Measurements from ENCODE around the gene CRYZL1.
"Not testable (repeated sequence)": the region's sequence is repeated elsewhere in the genome, so short reads cannot be mapped to it uniquely, and the experiment has no call there.

Gene CRYZL1

DNA sequence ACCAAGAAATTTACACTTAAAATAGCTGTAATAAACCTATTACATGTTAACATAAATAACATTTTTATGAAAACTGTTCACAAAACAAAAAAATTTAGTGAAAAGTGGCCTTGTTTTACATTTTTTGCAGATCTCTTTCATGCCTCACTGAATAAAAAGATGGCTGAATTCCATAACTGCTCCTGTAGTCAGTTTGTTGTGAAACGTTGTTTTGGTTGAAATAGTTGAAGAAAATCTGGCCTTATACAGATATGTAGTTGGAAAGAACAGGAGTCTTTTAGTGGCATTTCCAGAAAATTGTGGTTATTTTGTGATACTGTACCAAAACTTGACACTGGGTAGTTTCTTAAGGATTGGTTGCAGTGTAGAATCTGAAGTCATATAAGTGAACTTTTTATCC, 18.9 kb upstream of the CRYZL1 start:
- DNase-seq: no peak

DNA sequence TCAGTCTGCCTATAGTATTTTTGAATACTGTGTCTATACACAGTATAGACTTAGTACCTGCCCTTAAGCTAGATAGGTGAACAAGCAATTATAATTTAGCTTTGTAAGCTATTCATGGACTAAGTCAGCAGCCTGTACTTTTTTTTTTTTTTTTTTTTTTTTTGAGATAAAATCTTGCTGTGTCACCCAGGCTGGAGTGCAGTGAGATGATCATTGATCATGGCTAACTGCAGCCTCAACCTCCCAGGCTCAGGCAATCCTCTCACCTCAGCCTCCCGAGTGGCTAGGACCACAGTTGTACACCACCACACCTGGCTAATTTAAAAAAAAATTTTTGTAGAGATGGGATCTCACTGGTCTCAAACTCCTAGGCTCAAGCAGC, 18.0 kb upstream of the CRYZL1 start:
- no peak for DNase-seq

GRCh38 chr21:33658919-33659567, 17.5 kb upstream of the CRYZL1 start:
- no peak for DNase-seq

GRCh38 chr21:33657124-33657820, 15.7 kb upstream of the CRYZL1 start:
- no peak for DNase-seq

DNA sequence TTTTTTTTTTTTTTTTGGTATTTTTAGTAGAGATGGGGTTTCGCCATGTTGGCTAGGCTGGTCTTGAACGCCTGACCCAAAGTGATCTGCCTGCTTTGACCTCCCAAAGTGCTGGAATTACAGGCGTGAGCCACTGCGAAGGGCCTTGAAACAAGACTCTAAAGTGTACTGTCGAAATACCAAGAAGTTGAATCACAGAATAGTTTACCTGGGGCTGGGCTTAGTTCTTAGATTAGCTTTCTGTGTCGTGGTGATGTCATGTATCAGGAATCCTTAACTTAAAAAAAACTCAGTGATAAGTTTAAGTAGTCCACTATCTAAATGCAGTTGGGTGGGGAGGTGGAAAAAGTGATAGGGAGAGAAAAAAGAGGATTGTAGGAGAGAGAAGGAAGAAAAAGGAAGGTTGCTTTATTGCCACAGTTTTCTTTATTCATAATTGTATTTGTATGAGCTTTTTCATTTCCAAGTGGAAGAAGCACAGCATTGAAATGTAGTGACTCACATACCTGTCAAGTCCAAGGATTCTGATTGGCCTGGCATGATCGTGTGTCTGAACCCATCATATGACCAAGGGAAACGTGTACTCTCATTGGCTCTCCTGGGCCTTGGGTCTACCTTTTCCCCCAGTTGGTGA, 14.2 kb upstream of the CRYZL1 start:
- no peak for DNase-seq

DNA sequence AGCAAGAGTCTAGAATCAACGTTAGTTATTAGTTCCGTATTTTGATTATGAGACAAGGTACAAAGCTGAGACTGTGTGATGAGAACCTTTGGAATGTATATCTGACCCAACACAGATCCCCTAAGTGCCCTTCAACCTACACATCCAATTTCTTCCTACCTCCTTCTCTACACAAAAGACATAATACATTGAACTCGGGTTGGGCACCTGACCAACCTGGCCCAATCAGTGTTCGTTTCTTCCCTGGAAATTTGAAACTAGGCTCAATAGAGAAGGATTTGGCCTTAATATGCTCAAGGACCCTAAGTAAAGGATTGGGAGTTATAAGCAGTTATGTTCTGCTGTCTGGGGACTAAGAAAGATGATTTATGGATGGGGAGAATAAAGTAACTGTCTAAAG, 12.9 kb upstream of the CRYZL1 start:
- DNase-seq: no peak

DNA sequence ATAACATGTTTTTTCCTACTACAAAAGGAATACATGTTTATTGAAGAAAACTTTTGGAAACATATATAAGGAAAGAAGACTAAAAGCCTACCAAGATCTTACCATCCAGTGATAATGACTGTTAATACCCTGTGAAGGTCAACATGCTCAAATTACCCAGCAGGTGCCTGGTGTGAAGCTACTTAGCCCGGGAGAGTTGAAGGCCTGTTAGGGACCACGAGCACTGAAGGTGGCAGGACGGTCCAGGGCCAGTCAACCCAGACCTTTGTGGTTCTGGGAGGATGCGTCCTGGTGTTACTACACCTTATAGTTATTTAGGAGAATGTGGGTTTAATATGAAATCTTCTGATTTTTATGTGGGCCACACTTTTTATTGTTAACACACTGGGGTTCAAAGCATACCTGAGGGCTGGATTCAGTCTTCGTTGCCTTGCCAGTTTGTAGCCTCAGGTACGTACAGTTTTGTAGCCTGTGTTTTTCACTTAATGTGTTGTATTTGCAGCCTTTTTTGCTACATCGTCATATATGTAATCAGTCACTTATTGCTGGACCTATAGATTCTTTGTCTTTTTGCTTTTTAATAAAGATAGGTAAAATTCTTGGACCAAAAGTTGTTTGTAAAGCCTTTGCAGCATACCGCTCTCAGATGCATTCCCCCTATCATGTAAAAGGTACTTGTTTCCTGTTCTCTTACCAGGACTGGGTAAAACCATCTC, 10.6 kb upstream of the CRYZL1 start:
- DNase-seq: no peak

DNA sequence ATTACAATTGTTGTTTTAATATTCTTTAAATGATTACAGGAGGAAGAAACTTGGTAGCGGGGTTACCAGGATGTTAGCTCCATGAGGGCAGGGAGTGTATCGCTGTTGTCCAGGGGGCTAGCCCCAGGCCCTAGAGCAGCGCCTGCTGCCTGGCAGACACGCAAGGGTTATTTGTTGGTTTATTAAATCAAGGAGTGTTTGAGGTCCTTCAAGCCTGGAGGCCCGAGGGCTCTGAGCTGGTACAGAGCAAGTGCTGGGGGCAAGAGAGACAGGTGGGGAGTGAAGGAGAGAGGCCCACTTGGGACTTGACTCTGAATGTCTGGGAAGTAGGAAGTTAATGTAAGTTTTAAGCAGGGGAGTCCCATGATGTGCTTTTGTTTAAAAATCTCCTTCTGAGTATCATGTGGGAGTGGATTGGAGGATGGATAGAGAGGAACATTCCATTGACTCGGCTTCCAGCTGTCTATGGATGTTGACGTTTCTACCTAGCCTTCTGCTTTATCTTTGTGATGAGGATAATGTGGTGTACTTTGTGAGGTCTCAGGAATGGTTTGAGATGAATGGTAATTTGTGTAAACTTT, 9.5 kb upstream of the CRYZL1 start:
- no peak for DNase-seq

GRCh38 chr21:33650230-33650629, 8.7 kb upstream of the CRYZL1 start:
- no peak for DNase-seq

DNA sequence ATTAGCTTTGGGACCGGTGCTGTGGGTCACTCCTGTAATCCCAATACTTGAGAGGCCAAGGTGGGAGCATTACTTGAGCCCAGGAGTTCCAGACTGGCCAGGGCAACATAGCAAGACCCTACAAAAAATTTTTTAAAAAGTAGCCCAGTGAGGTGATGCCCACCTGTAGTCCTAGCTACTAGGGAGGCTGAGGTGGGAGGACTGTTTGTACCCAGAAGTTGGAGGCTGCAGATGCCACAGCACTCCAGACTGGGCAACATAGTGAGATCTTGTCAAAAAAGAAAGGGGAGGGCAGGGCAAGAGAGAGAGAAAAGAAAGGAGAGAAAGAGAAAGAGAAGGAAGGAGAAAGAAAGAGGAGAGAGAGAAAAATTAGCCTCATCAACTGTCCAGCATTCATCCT, 7.0 kb upstream of the CRYZL1 start:
- no peak for DNase-seq

DNA sequence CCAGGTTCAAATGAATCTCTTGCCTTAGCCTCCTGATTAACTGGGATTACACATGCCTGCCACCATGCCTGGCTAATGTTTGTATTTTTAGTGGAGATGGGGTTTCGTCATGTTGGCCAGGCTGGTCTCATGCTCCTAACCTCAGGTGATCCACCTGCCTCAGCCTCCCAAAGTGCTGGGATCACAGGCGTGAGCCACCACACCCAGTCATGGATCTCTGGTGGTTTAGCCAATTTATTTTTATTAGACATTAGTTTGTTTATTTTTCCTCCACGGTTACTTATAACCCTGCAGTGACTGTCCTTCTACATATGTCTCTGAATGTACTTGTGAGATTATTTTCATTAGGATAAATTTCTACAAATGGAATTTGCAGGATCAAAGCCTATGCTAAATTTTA, 6.0 kb upstream of the CRYZL1 start:
- no peak for DNase-seq

DNA sequence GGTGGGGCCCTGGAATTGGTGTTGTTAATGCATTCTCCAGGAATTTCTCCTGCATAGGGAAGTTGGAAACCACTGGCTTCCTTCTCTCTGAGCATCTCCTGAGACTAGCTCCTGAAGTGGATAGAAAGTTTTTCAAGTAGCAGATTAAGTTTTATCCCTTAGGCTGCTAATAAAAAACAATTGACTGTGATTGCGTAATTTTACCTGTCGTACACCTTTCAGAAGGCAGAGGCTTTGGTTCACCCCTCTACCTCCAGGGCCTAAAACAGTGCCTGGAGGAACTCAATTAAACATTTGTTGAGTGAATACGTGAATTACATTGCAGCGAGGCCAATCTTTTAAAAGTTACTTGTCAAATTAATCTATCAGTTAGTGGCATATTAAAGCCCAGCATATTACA, 4.2 kb upstream of the CRYZL1 start:
- DNase-seq: no peak

DNA sequence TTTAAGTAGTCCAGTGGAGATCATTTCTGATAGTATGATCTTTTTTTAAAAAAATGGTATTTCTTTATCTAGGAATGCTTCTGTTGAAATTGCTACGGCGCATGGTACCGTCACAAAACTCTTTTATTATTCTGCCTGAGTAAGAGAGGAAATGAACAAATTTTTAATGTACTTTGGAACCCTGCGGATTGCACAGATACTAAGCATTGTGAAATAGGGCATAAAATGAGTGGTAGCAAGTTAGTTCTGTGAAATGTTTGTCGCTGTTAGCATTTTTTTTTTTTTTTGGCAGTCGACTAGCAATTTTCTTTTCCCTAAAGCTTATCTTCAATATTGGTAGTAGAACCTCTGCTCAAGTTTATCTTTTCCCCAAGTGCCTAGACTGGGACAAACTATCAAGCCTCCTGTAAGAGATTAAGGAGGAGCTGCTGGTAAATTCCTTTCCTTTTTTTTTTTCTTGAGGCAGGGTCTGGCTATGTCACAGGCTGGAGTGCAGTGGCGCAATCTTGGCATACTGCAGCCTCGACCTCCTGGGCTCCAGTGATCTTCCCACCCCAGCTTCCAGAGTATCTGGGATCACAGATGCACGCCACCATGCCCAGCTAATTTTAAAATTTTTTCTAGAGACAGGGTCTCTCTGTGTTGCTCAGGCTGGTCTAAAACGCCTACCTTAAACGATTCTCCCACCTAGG, 3.0 kb upstream of the CRYZL1 start:
- no peak for DNase-seq

DNA sequence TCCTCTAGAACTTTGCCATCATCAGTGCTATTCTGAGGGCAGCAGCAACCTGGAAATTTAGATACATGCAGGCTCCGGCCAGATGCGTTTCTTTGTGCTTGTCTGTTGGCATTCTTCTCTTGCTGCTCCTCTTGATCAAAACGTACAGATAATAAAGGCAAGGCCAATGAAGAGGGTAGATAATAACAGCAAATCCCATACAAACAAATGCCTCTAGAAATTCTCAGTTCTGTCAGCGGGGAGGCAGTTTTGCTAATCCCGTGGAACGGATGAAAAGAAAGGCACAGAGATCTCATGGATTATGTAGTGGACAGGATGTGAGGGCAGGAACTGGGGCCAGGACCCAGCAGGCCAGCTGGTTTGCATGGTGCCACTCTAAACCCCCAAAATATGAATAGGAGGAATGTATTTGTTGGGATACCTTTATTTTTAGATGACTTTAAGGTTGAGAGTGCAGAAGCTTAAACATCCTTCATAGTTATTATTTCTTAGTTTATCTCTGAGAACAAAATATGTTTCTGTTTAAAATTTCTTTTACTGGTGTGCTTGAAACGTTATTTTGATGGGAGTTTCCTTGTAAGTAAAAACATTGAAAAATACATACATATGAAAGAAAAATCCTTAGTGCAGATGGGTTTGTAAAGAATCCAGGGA, 2.2 kb upstream of the CRYZL1 start:
- no peak for DNase-seq

- peak; percentile 8 to 10 for DNase-seq
Observed at GRCh38 chr21:33642896-33643657, 1.5 kb upstream of the CRYZL1 start.

DNA sequence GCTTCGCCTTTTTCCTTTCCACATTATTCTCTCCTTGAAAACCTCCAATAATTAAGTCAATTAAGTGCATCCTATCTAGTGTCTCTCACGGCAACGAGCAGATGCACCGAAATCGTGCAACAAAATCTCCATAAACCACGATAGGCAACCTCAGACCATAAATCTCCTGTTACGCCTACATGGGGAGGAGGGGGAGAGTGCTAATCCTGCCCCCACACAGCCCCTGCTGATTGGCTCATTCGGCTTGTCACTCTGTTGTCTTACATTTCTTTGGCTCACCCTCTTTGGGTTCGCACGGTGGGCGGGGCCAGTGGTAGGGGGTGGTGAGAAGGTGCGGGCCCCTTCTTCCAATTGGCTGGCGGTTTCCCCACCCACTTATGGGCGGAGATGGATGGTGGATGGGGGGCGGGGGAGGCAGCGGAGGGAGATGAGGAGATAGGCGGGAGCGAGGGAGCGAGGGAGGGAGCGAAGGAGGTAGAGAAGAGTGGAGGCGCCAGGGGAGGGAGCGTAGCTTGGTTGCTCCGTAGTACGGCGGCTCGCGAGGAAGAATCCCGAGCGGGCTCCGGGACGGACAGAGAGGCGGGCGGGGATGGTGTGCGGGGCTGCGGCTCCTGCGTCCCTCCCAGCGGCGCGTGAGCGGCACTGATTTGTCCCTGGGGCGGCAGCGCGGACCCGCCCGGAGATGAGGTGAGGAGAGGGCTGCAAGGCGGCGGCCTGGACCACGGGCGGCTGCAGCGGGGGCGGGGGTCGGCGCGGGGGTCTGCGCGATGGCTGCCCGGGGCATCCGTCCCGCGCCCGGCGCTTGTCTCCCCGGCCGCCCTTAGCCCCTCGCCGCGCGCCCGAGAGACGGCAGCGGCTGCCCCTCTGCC, 720 bp upstream of the CRYZL1 start, which contains the start of gene ITSN1:
ITSN1 (plus strand) TSS at position 475 of the 869 bp plus-strand sequence. CDS start 76,328 bp downstream, outside the sequence.
- DNase-seq: peak; percentile 100

DNA sequence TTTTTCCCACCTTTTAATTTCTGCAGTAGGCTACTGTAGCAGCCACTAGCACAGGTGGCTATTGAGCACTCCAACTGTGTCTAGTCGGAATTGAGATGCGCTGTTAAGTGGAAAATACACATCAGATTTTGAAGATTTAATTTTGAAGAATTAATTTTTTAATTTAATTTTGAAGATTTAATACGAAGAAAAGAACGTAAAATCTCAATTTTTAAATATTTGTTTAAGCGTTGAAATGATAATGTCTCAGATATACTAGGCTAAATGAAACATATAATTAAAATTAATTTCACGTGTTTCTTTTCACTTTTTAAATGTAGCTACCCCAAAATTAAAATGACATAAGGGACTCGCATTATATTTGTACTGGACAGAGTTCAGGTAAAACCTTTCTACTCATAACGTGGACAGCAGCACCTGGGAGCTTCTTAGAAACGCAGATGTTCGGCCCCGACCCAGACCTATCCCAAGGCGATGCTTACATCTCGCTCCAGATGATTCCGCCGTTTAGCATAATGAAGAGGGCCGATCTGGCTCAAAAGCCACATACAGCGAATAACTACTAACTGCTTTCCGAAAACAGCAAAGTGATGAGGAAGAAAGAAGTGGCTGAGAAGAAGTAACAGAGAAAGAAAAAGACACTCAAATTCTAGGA, 717 bp downstream of the CRYZL1 start:
- no peak for DNase-seq

- no peak for DNase-seq
Observed at GRCh38 chr21:33634254-33634653, 7.3 kb downstream of the CRYZL1 start.

GRCh38 chr21:33626151-33626550, 15.4 kb downstream of the CRYZL1 start:
- DNase-seq: not testable (repeated sequence)

GRCh38 chr21:33622253-33622652, 19.3 kb downstream of the CRYZL1 start:
- no peak for DNase-seq

All from activated CD4-positive, alpha-beta T cell treated with anti-CD3 and anti-CD28 coated beads for 4 hours (primary cell).